Keratinocyte (primary cell): ENCODE data around the gene BET1L.

Experiments used
- CTCF ChIP-seq, 3 experiments: IDR thresholded peaks in 1 of 3; conservative IDR thresholded peaks in 1 of 3; optimal IDR thresholded peaks in 1 of 3; 2 replicates in 2 of 3; 3 replicates in 1 of 3; pipeline versions ENCODE3 to v1.5.1; 2011; ENCODE audit warnings: low read length in 3 of 3, mild to moderate bottlenecking in 3 of 3, moderate library complexity in 2 of 3, control low read depth in 1 of 3, inconsistent platforms in 1 of 3; ENCODE audit not compliant: insufficient read depth in 2 of 3; ENCODE audit errors: extremely low read depth in 1 of 3
- EZH2 ChIP-seq: IDR thresholded peaks from one replicate; pipeline ENCODE4 v1.6.1; 2012; ENCODE audit warnings: inconsistent platforms, mild to moderate bottlenecking, low read length, moderate library complexity

GRCh38 chr11:196786-197731 lies 10.1 kb downstream of the BET1L start:
- TF ChIP-seq CTCF (optimal IDR thresholded peaks at IDR 0.05 in 1 of 3, IDR thresholded peaks at IDR 0.05 in 1 of 3, conservative IDR thresholded peaks at IDR 0.05 in 1 of 3; ENCODE audit: extremely low read depth in 1 of 3, insufficient read depth in 2 of 3, low read length in 3 of 3) (no peak), EZH2 (no peak)
